ENCODE data around the gene RNF166. TPM values are rescaled to one million over a fixed set of nuclear protein-coding genes. Genes with fewer than 3 reads are reported as not detected.
A peak's percentile ranks its signal among the peaks of the same experiment; 100 is the strongest.

Gene RNF166
- total RNA-seq, 2 donors from 2014 or later = 24.2 to 27.2 TPM

DNA sequence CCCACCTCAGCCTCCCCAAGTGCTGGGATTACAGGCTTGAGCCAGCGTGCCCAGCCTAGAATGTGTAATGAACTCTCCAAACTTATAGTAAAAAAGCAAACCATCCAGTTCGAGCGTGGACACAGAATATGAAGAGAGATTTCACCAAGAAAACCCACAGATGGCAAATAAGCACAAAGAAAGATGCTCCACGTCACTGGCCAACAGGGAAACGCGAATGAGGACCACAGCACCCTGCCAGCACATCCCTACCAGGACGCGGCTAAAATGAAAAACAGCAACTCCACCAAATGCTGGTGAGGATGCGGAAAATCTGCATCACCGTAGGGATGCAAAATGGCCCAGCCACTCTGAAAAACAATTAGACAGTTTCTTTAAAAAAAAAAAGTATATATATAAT is 44.7 kb downstream of the RNF166 start:
- no peaks in the 10 kb centered on the region for H3K4me1 ChIP-seq (ENCODE audit: control insufficient read depth, insufficient read depth, low read length)
- no peak overlapping the region for H3K9ac ChIP-seq (ENCODE audit: extremely low read depth, low read length, poor library complexity, severe bottlenecking)
- 85 to 88% methylated on average over 8 to 10 of the region's 10 CpGs for WGBS, 2 experiments (ENCODE audit: insufficient coverage in 1 of 2, insufficient read length in 1 of 2)
- H3K4me3 ChIP-seq (ENCODE audit: low read length) = peak overlapping the region; percentile 87
- Mint-ChIP-seq H3K9me3 (no peaks in the 10 kb centered on the region), H3K4me1 (peaks cover 6% of the 10 kb centered on the region), H3K4me3 (peak overlapping the region; percentile 87), H3K27ac (no peak overlapping the region), H3K36me3 (ENCODE audit: low read depth) (peaks cover 4% of the 10 kb centered on the region), H3K27me3 (ENCODE audit: insufficient read depth) (no peaks in the 10 kb centered on the region)
- no peak overlapping the region for H3K27ac ChIP-seq (ENCODE audit: low read depth, low read length)
- DNase-seq = no peak
- no peaks in the 10 kb centered on the region for H3K27me3 ChIP-seq (ENCODE audit: control insufficient read depth, insufficient read depth, low read length, poor library complexity, severe bottlenecking)
- TF ChIP-seq, protein P1, sequence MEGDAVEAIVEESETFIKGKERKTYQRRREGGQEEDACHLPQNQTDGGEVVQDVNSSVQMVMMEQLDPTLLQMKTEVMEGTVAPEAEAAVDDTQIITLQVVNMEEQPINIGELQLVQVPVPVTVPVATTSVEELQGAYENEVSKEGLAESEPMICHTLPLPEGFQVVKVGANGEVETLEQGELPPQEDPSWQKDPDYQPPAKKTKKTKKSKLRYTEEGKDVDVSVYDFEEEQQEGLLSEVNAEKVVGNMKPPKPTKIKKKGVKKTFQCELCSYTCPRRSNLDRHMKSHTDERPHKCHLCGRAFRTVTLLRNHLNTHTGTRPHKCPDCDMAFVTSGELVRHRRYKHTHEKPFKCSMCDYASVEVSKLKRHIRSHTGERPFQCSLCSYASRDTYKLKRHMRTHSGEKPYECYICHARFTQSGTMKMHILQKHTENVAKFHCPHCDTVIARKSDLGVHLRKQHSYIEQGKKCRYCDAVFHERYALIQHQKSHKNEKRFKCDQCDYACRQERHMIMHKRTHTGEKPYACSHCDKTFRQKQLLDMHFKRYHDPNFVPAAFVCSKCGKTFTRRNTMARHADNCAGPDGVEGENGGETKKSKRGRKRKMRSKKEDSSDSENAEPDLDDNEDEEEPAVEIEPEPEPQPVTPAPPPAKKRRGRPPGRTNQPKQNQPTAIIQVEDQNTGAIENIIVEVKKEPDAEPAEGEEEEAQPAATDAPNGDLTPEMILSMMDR (conservative IDR thresholded peaks at IDR 0.05) = no peak
- H3K36me3 ChIP-seq (ENCODE audit: control insufficient read depth, insufficient read depth, low read length) = peaks cover 14% of the 10 kb centered on the region
- no peaks in the 10 kb centered on the region for H3K9me3 ChIP-seq (ENCODE audit: control insufficient read depth, low read length)

DNA sequence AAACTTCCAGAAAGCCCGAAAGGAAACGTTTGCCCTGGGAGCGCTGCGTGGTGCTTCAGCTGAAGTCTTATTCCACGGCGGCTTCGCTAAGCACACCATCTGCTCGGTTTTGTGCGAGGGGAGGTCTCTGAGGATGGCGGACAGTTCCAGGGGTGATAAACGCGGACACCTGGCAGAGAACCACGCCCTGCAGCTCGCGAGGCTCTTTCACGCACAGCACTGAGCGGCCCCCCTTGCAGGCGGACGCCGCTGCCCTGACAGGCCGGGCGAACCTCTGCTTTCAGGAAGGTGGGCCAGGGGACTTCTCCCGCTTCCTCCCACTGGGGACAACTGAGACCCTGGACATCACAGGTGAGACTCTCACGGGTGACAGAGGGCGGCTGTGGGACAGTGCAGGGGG is 47.0 kb downstream of the RNF166 start:
- H3K4me3 ChIP-seq (ENCODE audit: low read length) = no peak overlapping the region

DNA sequence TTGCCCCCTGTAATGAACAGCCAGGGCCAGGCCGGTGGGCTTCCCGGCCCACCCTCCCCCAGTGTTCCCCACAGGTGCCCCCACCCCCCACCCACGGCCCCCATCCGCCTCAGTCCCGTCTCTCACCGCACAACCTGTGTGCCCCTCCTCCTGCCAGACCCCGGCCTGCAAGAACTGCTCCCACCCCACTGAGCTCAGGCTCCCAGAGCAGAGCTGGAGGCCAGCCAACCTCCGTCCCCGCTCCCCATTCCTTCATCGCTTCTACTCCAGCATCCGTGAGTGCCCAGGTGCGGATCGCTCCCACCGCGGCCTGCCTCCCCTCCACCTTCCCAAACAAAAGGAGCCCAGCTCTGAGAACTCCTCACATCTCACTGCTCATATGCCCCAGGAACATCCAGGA is 47.5 kb downstream of the RNF166 start:
- no peaks in the 10 kb centered on the region for H3K27me3 ChIP-seq (ENCODE audit: control insufficient read depth, insufficient read depth, low read length, poor library complexity, severe bottlenecking)
- no peaks in the 10 kb centered on the region for H3K9me3 ChIP-seq (ENCODE audit: control insufficient read depth, low read length)
- Mint-ChIP-seq H3K9me3 (no peaks in the 10 kb centered on the region), H3K27ac (no peak overlapping the region), H3K4me1 (peaks cover 6% of the 10 kb centered on the region), H3K36me3 (ENCODE audit: low read depth) (peaks cover 10% of the 10 kb centered on the region), H3K4me3 (no peak overlapping the region), H3K27me3 (ENCODE audit: insufficient read depth) (no peaks in the 10 kb centered on the region)
- no peaks in the 10 kb centered on the region for H3K4me1 ChIP-seq (ENCODE audit: control insufficient read depth, insufficient read depth, low read length)
- TF ChIP-seq, protein P1 (conservative IDR thresholded peaks at IDR 0.05) = no peak
- no peak overlapping the region for H3K4me3 ChIP-seq (ENCODE audit: low read length)
- DNase-seq = no peak
- peaks cover 5% of the 10 kb centered on the region for H3K36me3 ChIP-seq (ENCODE audit: control insufficient read depth, insufficient read depth, low read length)
- 92 to 100% methylated on average over 3 to 11 of the region's 15 CpGs for WGBS, 2 experiments (ENCODE audit: insufficient coverage in 1 of 2, insufficient read length in 1 of 2)
- no peak overlapping the region for H3K9ac ChIP-seq (ENCODE audit: extremely low read depth, low read length, poor library complexity, severe bottlenecking)
- H3K27ac ChIP-seq (ENCODE audit: low read depth, low read length) = no peak overlapping the region

More for the DNA sequence above, 47.0 kb downstream of the RNF166 start:
- TF ChIP-seq, protein P1 (conservative IDR thresholded peaks at IDR 0.05) = no peak
- DNase-seq = no peak
- Mint-ChIP-seq H3K4me3 (no peak overlapping the region), H3K27ac (no peak overlapping the region), H3K9me3 (no peaks in the 10 kb centered on the region), H3K4me1 (peaks cover 6% of the 10 kb centered on the region), H3K36me3 (ENCODE audit: low read depth) (peaks cover 10% of the 10 kb centered on the region), H3K27me3 (ENCODE audit: insufficient read depth) (no peaks in the 10 kb centered on the region)
- no peak overlapping the region for H3K27ac ChIP-seq (ENCODE audit: low read depth, low read length)
- 93 to 95% methylated on average over 18 to 25 of the region's 25 CpGs for whole genome bisulfite sequencing, 2 experiments (ENCODE audit: insufficient coverage in 1 of 2, insufficient read length in 1 of 2)
- peaks cover 5% of the 10 kb centered on the region for H3K36me3 ChIP-seq (ENCODE audit: control insufficient read depth, insufficient read depth, low read length)
- no peak overlapping the region for H3K9ac ChIP-seq (ENCODE audit: extremely low read depth, low read length, poor library complexity, severe bottlenecking)
- H3K4me1 ChIP-seq (ENCODE audit: control insufficient read depth, insufficient read depth, low read length) = no peaks in the 10 kb centered on the region
- H3K27me3 ChIP-seq (ENCODE audit: control insufficient read depth, insufficient read depth, low read length, poor library complexity, severe bottlenecking) = no peaks in the 10 kb centered on the region
- H3K9me3 ChIP-seq (ENCODE audit: control insufficient read depth, low read length) = no peaks in the 10 kb centered on the region

Measured in endodermal cell (in vitro differentiated cells).